Measurements from ENCODE around the gene KAT6B.
"Not testable (repeated sequence)": the region's sequence is repeated elsewhere in the genome, so short reads cannot be mapped to it uniquely, and the experiment has no call there.

KAT6B gene

DNA sequence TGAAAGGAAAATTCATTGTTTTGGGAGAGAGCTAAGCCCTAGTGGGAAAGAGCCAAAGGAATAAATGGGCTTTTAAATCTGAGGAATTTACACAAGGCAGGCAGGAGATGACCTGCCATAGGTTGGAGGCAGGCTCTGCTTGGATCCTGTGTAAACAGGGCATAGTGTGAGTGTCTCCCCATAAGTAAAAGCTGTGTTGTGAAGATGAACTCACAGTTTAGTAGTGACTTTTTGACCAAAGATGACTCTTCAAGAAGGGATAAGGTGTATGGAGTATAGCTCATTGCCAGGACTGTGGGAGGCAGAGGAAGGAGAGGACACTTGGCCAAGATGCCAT lies 63.2 kb downstream of the KAT6B start:
- DNase-seq (ENCODE audit: low read depth in 2 of 2) = no peak

DNA sequence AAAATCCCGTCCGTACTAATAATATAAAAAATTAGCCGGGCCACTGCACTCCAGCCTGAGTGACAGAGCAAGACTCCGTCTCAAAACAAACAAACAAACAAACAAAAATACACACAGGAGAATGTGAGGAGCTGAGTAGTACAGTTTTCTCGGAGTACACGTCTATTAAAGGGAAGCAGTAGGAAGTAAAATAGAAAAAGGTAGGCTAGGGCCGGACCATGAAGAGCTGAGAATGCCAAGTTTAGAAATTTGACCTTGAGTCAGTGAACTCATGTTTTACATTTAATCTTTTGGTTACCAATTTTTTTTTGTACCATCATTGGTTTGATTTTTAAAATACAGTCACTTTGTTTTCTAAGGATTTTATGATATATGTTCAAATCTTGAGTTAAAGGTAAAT lies 64.1 kb downstream of the KAT6B start:
- no peak for DNase-seq (ENCODE audit: low read depth in 2 of 2)

DNA sequence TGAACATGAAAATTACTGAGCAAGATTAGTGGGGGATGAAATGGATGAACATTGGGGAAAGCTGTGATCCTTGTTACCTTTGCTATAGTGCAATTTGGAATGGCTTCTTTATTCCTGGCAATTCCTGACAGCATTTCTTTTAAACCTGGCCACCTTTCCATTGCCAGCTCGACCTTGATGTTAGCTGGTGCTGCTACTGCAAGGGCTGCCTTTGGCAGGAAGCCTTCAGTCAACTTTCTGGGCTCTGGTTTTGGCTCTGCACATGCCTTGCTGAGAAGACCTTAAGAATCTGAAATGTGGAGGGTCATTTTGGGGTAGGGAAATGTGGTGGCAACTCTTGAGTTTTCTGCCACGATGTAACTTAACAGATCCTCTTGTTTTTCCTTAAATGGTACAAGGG lies 64.7 kb downstream of the KAT6B start:
- no peak for DNase-seq (ENCODE audit: low read depth in 2 of 2)

DNA sequence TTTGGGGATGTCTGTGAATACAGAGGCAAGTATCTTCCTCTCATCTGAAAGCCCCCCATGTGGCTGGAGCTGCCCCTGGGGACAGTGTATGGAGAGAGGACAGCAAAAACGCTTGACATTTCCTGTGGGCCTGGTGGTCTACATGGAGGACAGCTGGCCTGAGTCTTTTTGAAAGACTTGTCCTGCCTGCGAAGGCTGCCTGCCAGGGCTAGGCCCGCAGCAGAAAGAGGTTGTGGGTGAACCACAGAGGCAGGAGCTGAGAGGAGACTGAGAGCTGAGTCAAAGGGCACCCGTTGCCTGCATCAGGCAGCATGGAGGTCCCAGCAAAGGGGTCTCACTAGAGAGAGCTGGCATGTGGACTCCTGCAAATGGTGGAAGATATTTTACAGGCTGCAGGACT lies 66.4 kb downstream of the KAT6B start:
- DNase-seq (ENCODE audit: low read depth in 2 of 2) = no peak

DNA sequence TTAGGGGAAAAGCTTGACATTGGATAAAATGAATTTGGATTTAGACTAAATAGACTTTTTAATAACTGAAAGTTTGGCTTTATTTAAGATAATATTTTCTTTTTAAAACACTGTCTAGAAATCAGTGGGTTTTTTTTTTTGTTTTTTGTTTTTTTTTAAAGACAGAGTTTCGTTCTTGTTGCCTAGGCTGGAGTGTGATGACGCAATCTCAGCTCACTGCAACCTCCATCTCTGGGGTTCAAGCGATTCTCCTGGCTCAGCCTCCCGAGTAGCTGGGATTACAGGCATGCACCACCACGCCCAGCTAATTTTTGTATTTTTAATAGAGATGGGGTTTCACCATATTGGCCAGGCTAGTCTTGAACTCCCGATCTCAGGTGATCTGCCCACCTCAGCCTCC lies 66.9 kb downstream of the KAT6B start:
- not testable (repeated sequence) for DNase-seq (ENCODE audit: low read depth in 2 of 2)

DNA sequence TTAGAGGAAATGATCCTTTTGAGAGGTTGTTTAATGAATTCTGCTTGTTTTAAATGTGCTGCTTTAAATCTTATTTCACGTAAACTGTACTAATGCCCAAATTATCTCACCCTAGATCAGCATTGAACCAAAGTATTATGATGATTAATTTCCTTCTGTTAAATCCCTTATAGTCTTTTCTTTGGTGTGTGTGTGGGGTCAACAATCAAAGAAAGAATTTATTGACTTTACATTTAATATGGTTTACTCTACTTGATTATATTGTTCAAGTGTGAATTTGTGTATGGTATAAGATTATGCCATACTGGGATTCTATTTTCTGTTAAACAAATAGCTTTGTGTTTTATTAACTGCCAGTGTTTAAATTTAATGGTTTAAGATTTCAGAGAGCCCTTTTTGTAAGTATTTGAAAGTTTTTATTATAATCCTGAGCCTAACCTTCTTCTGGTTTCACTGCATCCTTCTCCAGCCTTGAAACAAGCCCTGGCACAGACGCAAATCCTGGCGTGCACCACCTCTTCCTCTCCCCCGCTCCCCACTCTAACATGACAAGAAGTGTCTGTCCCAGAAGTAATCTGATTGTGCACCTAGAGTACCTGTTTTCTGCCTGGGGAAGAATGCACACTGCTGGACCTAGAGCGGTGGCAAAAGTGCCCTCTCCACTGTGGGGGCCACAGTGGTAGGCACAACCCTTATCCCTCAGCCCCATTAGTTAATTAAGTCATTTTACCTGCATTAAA lies 70.6 kb downstream of the KAT6B start:
- no peak for DNase-seq (ENCODE audit: low read depth in 2 of 2)

DNA sequence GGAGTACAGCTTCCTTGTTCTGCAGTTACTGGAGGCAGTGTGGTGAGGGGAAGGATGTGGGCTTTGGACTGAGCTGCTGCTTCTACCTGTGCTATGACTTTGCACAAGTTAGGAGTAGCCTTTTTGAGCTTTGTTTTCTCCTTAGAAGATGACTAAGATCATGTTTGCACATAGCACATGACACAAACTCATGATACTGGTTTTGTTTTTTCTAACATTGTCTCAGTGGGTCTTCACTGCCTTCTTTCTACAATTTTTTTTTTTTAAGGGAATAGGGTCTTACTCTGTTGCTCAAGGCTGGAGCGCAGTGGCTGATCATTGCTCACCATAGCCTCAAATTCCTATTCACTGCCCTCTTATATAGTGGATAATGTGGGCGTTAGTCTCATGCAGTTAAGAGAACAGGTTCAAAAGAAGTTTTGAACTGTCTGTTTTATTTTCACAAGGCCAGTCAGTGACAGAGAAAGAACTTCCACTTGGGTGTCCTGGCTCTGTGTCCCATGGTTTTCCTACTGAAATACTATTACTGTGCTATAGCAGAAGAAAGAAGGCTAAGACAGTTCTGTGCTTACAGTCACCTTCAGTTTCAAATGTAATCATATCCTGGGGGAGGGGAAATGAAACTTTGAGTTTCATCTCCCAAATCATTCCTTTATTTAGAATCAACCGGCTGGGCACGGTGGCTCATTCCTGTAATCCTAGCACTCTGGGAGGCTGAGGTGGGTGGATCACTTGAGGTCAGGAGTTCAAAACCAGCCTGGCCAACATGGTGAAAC lies 72.0 kb downstream of the KAT6B start:
- no peak for DNase-seq (ENCODE audit: low read depth in 2 of 2)

DNA sequence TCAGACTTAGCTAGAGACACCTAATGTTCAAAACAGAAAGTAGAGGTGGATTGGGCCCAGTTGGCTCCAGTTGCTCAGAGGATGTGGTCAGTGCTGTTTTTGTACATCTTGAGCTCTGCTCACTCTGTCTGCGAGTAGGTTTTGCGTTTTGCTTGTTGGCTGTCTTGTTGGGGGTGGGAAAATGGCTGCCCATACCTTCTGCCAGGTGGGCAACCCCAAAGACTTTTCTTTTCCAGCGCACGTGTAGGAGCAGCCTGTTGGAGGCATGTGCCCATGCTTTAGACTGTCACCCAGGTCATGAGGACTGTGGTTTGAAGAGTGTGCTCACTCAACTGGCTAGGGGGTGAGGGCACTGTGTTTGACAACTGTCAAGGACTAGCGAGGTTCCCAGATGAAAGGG lies 73.9 kb downstream of the KAT6B start:
- DNase-seq (ENCODE audit: low read depth in 2 of 2) = no peak

DNA sequence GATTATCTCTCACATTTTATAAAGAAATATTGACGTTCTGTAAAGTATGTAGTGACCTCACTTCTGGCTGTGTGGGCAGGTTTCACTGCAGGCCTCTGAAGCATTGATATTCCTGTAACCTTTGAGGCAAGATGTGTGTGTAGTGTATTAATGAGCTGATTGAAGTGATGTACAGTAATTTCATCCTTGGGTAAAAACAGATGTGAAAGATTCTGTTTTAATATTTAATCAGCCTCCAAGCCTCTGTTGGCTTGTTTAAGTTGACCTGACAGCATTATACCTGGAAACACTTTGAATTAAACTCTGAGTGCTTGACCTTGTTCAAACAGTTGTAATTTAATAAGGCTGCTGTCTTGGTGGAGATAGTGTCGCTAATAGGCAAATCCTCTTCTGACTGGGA lies 74.9 kb downstream of the KAT6B start:
- no peak for DNase-seq (ENCODE audit: low read depth in 2 of 2)

DNA sequence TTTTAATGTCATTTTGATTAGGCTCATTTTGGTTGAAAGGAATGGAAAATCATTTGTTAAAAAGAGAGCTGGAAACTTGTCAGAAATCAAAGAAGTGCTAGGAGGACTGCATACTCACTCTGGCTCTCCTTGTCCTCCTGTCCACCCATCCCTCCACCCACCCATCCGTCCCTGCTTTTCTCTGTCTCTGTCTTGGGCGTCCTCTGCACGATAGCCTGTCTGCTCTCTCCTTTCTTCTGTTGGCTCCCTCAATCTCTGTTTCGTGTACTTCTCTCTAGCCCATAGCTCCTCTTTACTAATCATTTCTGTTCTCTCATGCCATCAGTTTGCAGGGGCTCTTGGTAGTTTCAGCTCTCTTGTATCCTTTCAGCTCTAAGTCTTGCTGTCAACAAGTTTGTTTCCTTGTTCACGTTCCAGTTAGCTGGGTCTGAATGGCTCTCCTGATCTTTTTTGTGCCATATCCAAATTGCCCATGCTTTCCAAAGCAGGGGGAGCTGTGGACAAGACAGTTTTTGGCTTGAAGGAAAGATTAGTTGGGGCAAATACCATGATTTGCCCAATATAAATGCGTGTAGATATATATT lies 75.6 kb downstream of the KAT6B start:
- DNase-seq (ENCODE audit: low read depth in 2 of 2) = no peak

DNA sequence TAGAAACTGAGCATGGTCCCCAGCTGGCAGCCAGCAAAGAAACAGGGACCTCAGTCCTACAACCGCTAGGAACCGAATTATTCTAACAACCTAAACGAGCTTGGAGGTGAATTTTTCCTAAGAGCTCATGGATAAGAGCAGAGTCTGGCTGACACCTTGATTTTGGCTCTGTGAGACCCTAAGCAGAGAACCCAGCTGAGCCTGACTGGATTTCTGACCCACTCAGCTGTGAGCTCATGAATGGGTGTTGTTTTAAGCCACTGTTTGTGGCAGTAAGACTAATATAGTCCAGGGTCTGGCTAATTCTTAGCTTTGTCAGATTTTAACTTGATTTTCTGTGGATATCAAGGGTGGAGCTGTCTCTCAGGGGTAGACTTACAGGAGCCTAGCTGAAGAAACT lies 77.1 kb downstream of the KAT6B start:
- no peak for DNase-seq (ENCODE audit: low read depth in 2 of 2)

DNA sequence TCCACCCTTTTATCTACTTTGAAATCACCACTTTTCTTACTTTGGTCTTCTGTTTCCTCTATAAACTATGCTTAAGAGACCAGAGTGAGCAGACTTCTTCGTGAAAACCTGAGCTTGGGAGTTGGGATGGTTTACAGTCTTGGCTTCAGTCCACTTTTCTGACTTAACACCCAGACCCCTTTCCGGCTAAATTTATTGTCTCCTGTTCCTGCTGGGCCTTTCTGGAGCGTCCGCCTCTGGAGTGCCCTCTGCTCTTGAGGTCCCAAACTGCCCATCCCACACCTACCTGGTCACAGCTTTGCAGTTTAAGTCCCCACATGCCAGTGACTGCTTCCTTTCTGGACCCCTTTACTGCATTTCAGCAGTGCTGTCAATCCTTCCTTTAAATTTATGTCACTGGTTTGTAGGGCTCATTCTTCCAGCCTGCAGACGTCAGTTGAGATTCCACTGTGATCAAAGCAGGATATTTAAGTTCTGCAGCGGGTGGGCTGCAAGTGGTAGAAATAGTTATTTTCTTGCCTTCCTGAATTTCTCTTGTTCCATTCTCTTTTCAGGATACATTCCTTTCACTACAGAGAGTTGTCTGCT lies 80.3 kb downstream of the KAT6B start:
- DNase-seq (ENCODE audit: low read depth in 2 of 2) = no peak

DNA sequence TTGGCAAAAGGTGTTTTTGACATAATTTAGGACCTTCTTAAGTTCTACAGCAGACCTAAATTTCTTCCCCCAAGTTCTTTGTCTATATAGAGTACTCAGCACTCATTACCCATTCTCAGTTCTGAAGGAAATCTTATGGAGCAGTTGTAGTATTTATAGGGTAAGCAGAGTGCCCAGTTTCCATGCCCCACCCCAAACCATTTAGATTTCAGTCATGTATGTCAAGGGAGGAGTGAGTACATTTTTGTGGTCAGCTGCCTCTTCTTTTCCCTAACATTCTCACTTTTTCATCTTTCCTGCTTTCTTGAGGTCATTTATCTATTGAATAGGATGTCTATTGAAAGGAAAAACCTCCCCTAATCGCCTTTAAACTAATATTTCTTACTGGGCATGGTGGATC lies 83.3 kb downstream of the KAT6B start:
- no peak for DNase-seq (ENCODE audit: low read depth in 2 of 2)

DNA sequence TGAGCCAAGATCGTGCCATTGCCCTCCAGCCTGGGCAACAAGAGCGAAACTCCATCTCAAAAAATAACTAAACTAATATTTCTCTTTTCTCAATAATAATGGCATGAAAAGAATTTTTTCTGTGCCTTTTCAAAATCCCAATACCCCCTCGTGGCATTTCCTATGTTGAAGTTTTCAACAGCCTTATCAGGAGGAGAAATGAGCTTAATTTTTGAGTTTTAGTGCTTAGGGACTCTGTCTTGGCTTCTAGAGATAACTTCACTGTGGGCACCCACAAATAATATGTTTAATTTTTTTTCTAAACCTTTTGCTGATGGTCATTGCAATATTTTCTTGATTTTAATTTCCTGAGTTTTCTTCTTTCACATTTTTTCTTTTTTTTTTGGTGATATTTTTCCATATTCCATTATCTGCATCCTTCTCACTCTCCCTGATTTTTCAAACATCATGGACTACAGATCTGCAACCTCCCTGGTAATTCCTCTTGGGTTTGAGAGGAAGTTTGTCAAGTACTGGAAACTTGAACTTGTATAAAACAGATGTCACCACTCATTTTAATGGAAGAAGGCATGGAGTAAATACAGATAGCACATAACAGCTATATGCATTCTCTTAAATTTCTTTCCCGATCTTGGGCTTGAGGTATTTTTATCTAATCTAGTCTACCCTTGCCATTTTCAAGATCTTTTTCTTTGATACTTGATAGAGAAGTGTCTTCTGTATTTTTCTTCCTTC lies 84.0 kb downstream of the KAT6B start:
- DNase-seq (ENCODE audit: low read depth in 2 of 2) = no peak

DNA sequence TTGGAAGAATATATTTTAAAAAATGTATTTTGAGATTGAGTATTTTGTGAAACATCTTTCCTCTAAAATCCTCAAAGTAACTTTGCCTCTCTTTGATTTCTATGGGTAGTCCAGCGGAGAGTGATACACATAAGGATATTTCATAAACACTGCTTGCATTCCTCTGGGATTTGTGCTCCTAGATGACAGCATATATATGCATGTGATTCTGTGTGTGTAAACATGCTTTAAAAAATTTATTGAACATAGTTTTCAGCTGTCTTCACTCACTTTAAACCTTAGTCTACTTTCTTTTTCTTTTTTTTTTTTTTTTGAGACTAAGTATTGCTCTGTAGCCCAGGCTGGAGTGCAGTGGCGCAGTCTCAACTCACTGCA lies 84.6 kb downstream of the KAT6B start:
- no peak for DNase-seq (ENCODE audit: low read depth in 2 of 2)

DNA sequence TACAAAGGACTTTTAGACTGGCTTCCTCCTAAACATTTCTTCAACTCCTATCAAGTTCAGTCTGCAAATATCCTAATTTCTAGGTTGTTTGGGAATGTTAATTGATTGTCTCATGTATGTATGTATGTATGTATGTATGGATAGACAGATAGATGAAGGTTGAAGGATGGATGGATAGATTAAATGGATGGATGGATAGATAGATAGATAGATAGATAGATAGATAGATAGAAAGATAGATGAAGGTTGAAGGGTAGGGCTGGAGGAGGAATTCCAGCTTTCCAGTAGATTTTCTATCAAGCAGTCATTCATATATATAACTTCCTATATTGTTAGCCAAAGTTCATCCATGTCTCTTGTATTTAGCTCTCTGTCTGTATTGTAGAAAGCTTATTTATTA lies 85.8 kb downstream of the KAT6B start:
- DNase-seq (ENCODE audit: low read depth in 2 of 2) = no peak

DNA sequence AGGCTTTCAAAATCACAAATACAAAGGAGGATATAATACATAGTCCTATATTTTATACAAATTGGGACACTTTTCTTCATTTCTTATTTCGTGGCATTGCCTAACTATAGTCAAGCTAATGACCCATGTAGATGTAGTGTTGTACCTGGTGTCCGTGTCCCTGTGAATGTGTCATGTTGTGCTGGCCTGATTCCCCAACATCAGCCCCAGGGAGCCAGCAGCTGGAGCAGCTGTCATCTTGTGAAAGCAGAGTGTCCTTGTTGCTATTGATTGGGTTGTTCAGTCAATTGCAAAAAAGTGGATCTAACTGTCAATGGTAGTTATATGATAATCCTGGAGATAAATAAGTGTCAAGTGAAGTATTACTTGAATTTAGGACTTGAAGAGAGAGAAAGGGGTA lies 86.3 kb downstream of the KAT6B start:
- no peak for DNase-seq (ENCODE audit: low read depth in 2 of 2)

DNA sequence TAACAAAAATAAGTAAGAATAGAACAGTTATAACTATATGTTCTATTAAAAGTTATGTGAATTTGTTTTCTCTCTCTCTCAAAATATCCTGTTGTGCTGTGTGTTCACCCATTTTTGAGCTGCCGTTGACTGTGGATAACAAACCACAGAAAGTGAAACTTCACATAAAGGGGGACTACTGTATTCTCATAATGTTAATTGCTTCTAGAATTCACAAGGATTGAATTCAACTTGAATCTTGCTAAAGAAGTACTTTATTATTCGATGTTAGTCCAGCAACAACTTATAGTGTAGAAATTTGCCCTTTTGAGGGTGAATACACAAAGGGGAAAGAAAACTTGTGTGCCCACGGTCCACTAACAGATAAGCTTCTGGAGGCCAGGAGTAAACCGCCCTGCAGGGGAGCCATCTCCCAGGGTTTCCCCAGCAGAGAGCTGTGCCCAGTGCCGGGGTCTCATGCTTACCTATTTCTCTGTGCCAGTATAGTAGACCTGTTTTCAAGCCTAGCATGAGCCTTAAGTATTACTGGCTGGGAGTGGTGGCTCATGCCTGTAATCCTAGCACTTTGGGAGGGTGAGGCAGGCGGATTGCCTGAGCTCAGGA lies 87.1 kb downstream of the KAT6B start:
- no peak for DNase-seq (ENCODE audit: low read depth in 2 of 2)

DNA sequence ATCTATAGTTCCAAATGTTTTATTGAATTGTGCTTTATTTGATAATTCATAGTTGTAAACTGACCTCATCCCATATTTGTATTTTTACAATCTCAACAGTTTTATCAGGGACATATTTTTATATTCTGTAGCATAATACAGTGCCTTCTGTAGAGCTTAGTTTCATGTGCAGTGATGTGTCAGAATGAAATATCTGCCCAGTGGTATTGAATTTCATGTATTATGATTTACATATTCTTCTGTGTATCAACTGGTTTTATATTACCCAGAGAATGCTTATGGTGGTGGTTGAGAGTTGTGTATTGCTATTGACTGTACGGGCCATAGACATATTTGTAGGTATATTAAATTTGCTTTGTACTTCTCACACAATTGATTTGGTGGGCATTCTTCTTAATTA lies 89.9 kb downstream of the KAT6B start:
- DNase-seq (ENCODE audit: low read depth in 2 of 2) = no peak

DNA sequence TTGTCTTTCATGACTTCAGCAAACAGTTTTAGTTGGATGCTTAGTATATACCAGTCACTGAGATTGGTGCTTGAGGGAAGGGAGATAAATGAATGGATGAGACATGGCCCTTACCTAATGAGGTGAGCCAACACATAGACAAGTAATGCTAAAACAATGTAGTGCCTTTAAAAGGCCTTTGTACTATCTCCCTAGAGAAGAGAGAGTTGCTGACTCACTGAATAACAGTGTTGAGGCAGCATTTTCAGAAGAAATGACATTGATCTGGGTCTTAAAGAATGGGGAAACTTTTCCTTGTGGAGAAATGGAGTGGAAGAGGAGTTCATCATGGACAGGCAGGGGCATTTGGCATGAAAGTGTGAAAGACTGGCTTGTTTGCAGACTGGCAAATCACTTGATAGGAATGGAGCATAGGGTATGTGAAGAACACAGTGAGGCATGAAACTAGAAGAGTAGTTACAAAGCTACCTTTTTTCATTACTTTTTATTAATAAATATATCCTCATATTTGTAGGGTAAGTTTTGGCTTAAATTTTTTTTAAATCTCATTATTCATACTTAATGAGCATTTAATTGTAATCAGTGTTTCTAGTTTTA lies 91.2 kb downstream of the KAT6B start:
- no peak for DNase-seq (ENCODE audit: low read depth in 2 of 2)

DNA sequence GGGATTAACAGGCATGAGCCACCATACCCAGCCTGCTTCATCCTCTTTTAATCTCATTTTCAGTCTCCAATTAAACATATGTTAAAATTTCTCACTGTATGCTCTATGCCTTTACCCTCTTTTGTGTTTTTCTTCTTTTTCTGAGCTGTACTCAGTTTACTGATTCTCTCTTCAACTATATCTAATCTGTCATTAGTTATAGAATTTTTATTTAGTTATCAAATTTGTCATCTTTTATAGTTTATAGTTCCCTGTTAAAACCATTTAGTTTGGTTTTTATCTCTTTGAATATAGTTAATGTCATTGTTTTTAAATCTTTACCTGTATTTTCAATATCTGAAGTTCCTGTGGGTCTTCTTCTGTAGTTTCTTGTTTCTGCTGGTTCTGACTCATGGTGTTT lies 93.3 kb downstream of the KAT6B start:
- no peak for DNase-seq (ENCODE audit: low read depth in 2 of 2)
